HG03571 (cell line): ENCODE measurements around the gene PIM2.
"Not testable (repeated sequence)": the region's sequence is repeated elsewhere in the genome, so short reads cannot be mapped to it uniquely, and the experiment has no call there.

Experiments used
- ATAC-seq: cut with Tn5 transposase; IDR thresholded peaks from one replicate; pipeline ENCODE4 v1.9.1; 2021; ENCODE audit not compliant: unreplicated experiment

PIM2 gene

GRCh38 chrX:48909703-48910294, 9.0 kb downstream of the PIM2 start:
- no peak for ATAC-seq

GRCh38 chrX:48908600-48908999, 10.2 kb downstream of the PIM2 start:
- no peak for ATAC-seq

- ATAC-seq: no peak
Observed at GRCh38 chrX:48905090-48905790, 13.6 kb downstream of the PIM2 start.

GRCh38 chrX:48904626-48905025, 14.2 kb downstream of the PIM2 start:
- no peak for ATAC-seq

GRCh38 chrX:48904180-48904579, 14.6 kb downstream of the PIM2 start:
- ATAC-seq: no peak

- ATAC-seq: no peak
Observed at GRCh38 chrX:48903290-48903689, 15.5 kb downstream of the PIM2 start.

- no peak for ATAC-seq
Observed at GRCh38 chrX:48902776-48903175, 16.0 kb downstream of the PIM2 start.

GRCh38 chrX:48902135-48902534, 16.7 kb downstream of the PIM2 start:
- ATAC-seq: no peak

- no peak for ATAC-seq
Observed at GRCh38 chrX:48901069-48901468, 17.8 kb downstream of the PIM2 start.

GRCh38 chrX:48899078-48899410, 19.8 kb downstream of the PIM2 start:
- no peak for ATAC-seq

- ATAC-seq: peak; percentile 87
Observed at GRCh38 chrX:48897625-48898306, 21.1 kb downstream of the PIM2 start, which contains the start of the genes PQBP1 and TIMM17B. TSS of gene PQBP1 (plus strand) at chrX:48897930. CDS start at chrX:48898510, 580 bp downstream. TSS of gene TIMM17B (minus strand) at chrX:48897768. CDS start at chrX:48897749, 19 bp downstream.

- ATAC-seq: peak; percentile 14
Observed at GRCh38 chrX:48897157-48897624, 21.6 kb downstream of the PIM2 start.

GRCh38 chrX:48896611-48897011, 22.2 kb downstream of the PIM2 start:
- no peak for ATAC-seq

GRCh38 chrX:48894891-48895290, 23.9 kb downstream of the PIM2 start:
- ATAC-seq: no peak

- ATAC-seq: no peak
Observed at GRCh38 chrX:48893556-48894348, 25.1 kb downstream of the PIM2 start.

GRCh38 chrX:48892896-48893295, 25.9 kb downstream of the PIM2 start:
- no peak for ATAC-seq

- ATAC-seq: peak; percentile 79
Observed at GRCh38 chrX:48891402-48892288, 27.2 kb downstream of the PIM2 start.

GRCh38 chrX:48890934-48891401, 27.9 kb downstream of the PIM2 start:
- ATAC-seq: peak; percentile 26

- ATAC-seq: no peak
Observed at GRCh38 chrX:48890296-48890925, 28.4 kb downstream of the PIM2 start.

GRCh38 chrX:48886586-48886985, 32.2 kb downstream of the PIM2 start:
- ATAC-seq: not testable (repeated sequence)
